ENCODE results near the gene NPHP1.

The NPHP1 gene

GRCh38 chr2:110146945-110147332 lies 57.9 kb downstream of the NPHP1 start:
- TF ChIP-seq, protein P1, sequence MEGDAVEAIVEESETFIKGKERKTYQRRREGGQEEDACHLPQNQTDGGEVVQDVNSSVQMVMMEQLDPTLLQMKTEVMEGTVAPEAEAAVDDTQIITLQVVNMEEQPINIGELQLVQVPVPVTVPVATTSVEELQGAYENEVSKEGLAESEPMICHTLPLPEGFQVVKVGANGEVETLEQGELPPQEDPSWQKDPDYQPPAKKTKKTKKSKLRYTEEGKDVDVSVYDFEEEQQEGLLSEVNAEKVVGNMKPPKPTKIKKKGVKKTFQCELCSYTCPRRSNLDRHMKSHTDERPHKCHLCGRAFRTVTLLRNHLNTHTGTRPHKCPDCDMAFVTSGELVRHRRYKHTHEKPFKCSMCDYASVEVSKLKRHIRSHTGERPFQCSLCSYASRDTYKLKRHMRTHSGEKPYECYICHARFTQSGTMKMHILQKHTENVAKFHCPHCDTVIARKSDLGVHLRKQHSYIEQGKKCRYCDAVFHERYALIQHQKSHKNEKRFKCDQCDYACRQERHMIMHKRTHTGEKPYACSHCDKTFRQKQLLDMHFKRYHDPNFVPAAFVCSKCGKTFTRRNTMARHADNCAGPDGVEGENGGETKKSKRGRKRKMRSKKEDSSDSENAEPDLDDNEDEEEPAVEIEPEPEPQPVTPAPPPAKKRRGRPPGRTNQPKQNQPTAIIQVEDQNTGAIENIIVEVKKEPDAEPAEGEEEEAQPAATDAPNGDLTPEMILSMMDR (conservative IDR thresholded peaks at IDR 0.05) = no peak
- TF ChIP-seq ZFX (IDR thresholded peaks at IDR 0.05) = no peak
- no peak overlapping the region for H3K27ac ChIP-seq

DNA sequence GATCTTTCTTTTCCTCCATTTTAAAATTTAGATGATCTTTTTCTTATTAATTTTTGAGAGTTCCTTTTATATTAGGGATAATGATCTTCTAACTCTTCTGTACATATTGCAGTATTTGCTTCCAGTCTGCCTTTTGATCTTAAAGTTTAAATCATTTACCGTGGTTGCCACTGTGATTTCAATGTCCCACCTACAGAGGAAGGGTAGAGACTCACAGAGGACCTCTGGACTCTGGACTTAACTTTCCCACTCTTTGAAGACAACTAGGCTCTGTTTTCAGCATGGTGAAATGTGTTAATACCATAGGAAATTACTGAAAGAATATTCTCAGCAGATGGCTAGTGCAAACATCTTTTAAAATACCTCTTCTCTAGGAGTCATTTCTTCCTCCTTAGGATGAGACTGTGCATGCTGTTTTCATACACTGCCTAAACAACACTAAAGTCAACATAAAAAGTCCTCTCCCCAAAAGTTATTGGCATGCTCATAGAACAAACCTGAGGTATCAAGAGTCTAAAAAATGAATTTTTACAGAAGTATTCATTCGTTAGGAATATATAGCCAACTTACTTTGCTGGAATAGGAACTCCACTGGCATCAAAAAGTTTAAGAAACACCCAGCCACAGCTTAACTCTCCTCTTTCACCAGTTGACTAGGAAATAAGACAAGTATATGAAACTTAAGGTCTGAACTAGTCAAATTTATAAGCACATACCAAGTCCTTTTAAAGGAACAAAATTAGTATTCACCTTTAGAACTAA lies 58.4 kb downstream of the NPHP1 start:
- H3K27ac ChIP-seq = no peak overlapping the region
- TF ChIP-seq ZFX (IDR thresholded peaks at IDR 0.05) = no peak
- TF ChIP-seq, protein P1 (conservative IDR thresholded peaks at IDR 0.05) = no peak

DNA sequence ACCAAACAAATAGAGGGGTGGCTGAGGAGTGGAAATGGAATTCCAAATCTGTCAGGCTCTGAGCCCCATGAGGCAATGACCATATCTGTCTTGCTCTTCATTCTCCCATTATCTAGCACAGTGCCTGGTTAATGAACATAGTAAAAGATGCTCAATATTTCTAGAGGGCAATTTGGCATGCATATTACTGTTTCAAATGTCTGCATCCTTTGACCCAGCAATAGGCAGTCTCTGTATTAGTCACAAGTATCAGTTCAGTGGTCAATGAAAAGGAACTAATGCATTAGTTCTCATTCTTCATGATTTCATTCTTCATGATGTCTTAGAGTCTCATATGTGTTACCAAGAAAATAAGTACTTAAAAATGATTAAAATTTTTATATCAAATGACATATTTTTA lies 60.8 kb downstream of the NPHP1 start:
- TF ChIP-seq, protein P1 (conservative IDR thresholded peaks at IDR 0.05) = no peak
- TF ChIP-seq ZFX (IDR thresholded peaks at IDR 0.05) = no peak
- H3K27ac ChIP-seq = no peak overlapping the region

- H3K27ac ChIP-seq = no peak overlapping the region
- TF ChIP-seq, protein P1 (conservative IDR thresholded peaks at IDR 0.05) = no peak
- no peak for TF ChIP-seq ZFX (IDR thresholded peaks at IDR 0.05)
Observed at GRCh38 chr2:110140401-110140800, 64.4 kb downstream of the NPHP1 start.

GRCh38 chr2:110134025-110134424 lies 70.8 kb downstream of the NPHP1 start:
- TF ChIP-seq, protein P1 (conservative IDR thresholded peaks at IDR 0.05) = no peak
- TF ChIP-seq ZFX (IDR thresholded peaks at IDR 0.05) = no peak
- H3K27ac ChIP-seq = no peak overlapping the region

DNA sequence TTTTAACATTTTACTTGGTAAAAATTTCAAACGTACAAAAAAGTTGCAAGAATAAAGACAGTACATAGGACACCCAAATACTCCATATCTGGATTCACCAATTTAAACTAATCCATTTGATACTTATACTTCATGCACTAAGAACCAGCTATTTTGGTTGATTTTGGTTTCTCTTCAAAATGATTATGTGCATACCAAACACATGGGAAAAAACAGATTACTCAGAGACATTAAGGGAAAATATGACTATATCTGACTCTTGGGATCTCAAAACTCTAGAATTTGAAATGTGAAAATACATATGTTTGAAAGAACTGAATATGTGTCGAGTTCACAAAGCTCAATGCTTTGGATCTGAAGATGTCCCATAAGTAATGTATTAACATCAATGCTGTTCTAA lies 73.6 kb downstream of the NPHP1 start:
- TF ChIP-seq, protein P1 (conservative IDR thresholded peaks at IDR 0.05) = no peak
- TF ChIP-seq ZFX (IDR thresholded peaks at IDR 0.05) = no peak
- no peak overlapping the region for H3K27ac ChIP-seq

DNA sequence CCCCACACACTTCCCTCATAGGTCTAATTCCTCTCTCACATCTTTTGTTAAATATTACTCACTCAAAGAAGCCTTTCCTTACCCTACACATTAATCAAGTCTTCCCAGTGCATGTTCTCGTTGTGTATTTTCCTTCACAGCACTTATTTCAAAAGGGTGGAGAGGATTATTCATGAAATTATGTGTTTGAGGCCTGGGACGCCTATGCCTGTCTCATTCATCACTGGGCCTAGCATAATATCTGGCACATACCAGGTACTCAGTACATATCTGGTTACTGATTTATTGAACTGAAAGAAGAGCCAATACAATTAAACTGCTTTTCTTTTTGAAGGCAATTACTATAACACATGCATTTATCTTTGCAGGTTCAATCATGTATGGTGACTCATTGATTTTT lies 74.1 kb downstream of the NPHP1 start:
- TF ChIP-seq, protein P1 (conservative IDR thresholded peaks at IDR 0.05) = no peak
- no peak for TF ChIP-seq ZFX (IDR thresholded peaks at IDR 0.05)
- H3K27ac ChIP-seq = no peak overlapping the region

Data from C4-2B (cell line).